Heart left ventricle (tissue), 13 donors: ENCODE data around the gene SOX8.

ENCODE experiments used
- CTCF ChIP-seq, 12 donors: fragments of 200-600 bp; sonication (generic) in 4 of 12; IDR thresholded peaks; one replicate each; pipeline versions ENCODE4 v1.5.0 to v1.8.0; 2018 to 2022; ENCODE audit warnings: antibody characterized with exemption in 12 of 12, mild to moderate bottlenecking in 5 of 12
- POLR2A ChIP-seq, 2 donors: fragments of 450-650 bp; IDR thresholded peaks; one replicate each; pipeline ENCODE4 v1.6.1; 2017; ENCODE audit warnings: antibody characterized with exemption in 2 of 2, mild to moderate bottlenecking in 2 of 2, moderate library complexity in 2 of 2
- donor health status: ischemic (EF 13 %, LVEDD 7.1; RV severe dilation, severe dysfunction).
- donor health status: DM: no; HTN: yes; CAD: no.
- donor health status: DM: no; HTN: no; CAD: no.
- donor health status: ischemic (EF 25% LVEDD 6.9; RV normal size, moderate dysfunction).
- donor health status: ischemic (EF 25% LVEDD 5.7; RV mildly dilated, moderate dysfunction).
- donor health status: ischemic (EF 35%, LVEDD 5.7; RV mildly dilated, moderate dysfunction).
- donor health status: nonischemic (EF 11% LVEDD 7.7; RV severe dilation, severe dysfunction).
- donor health status: DM: yes; HTN: yes; CAD: no.
- donor health status: PGD.
- donor health status: ischemic (EF 29% LVEDD 5.4; RV normal size, mild dysfunction).
- donor health status: nonischemic (EF 23%, LVEDD 6.1; RV moderate dilation, normal function).

- TF ChIP-seq CTCF (IDR thresholded peaks at IDR 0.05) = no peak
- TF ChIP-seq POLR2A (IDR thresholded peaks at IDR 0.05) = no peak
Measured at GRCh38 chr16:962366-962765, 19.2 kb upstream of the SOX8 start.
